WTC11 (cell line): Measurements from ENCODE around the gene CCDC92. TPM values are rescaled to one million over a fixed set of nuclear protein-coding genes. Genes with fewer than 3 reads are reported as not detected.

ENCODE experiments used
- ATAC-seq: fragments of 200-7000 bp; cut with Tn5 transposase; 2 replicates; pipeline ENCODE4 v1.10.0; 2021; ENCODE audit warnings: mild to moderate bottlenecking, moderate library complexity
- CTCF ChIA-PET: fragments of 300-600 bp; sonication (Branson Sonifier 250); formaldehyde crosslinking; loops from one replicate; lab custom pipeline; 2021; ENCODE audit warnings: antibody characterized with exemption; lab: Charles Lee
- POLR2A ChIA-PET: fragments of 350-600 bp; sonication (Branson Sonifier 250); formaldehyde crosslinking; loops from one replicate; lab custom pipeline; 2021; ENCODE audit warnings: antibody characterized with exemption; lab: Charles Lee
- DNase-seq: peaks from one replicate; pipeline ENCODE4 v3.0.0; 2021; ENCODE audit warnings: low spot score
- H3K27ac Mint-ChIP-seq: 2 replicates; pipeline ENCODE4 v1.8.0; 2021; ENCODE audit warnings: mixed read lengths
- H3K27me3 Mint-ChIP-seq: 2 replicates; pipeline ENCODE4 v1.8.0; 2021; ENCODE audit warnings: low read depth, mild to moderate bottlenecking, moderate library complexity, mixed read lengths
- H3K36me3 Mint-ChIP-seq: 2 replicates; pipeline ENCODE4 v1.8.0; 2021; ENCODE audit warnings: mixed read lengths
- H3K4me1 Mint-ChIP-seq: 2 replicates; pipeline ENCODE4 v1.8.0; 2022; ENCODE audit warnings: mixed read lengths
- H3K4me3 Mint-ChIP-seq: 2 replicates; pipeline ENCODE4 v1.8.0; 2021; ENCODE audit warnings: mild to moderate bottlenecking, moderate library complexity, mixed read lengths
- H3K9me3 Mint-ChIP-seq: 2 replicates; pipeline ENCODE4 v1.8.0; 2021; ENCODE audit warnings: mixed read lengths
- ELF4 ChIP-seq: sonication (generic); formaldehyde crosslinking; IDR thresholded peaks from 2 replicates; pipeline ENCODE4 v1.8.1; 2022; ENCODE audit warnings: low read depth, mild to moderate bottlenecking, moderate library complexity, missing genetic modification reagents
- FOXP1 ChIP-seq: sonication (generic); formaldehyde crosslinking; IDR thresholded peaks from 2 replicates; pipeline ENCODE4 v1.8.0; 2022; ENCODE audit warnings: missing genetic modification reagents, mild to moderate bottlenecking, moderate library complexity, borderline replicate concordance
- KAT7 ChIP-seq: sonication (generic); formaldehyde crosslinking; IDR thresholded peaks from 2 replicates; pipeline ENCODE4 v1.8.1; 2023; ENCODE audit warnings: missing genetic modification reagents, mild to moderate bottlenecking, borderline replicate concordance
- NFE2L1 ChIP-seq: sonication (generic); formaldehyde crosslinking; IDR thresholded peaks from 2 replicates; pipeline ENCODE4 v1.8.1; 2023; ENCODE audit warnings: missing genetic modification reagents
- NFYB ChIP-seq: sonication (generic); formaldehyde crosslinking; conservative IDR thresholded peaks from 2 replicates; pipeline ENCODE4 v1.8.0; 2022; ENCODE audit warnings: low read depth, missing genetic modification reagents
- PRRX2 ChIP-seq: fragments of 250-450 bp; sonication (Bioruptor Pico); IDR thresholded peaks from 2 replicates; pipeline ENCODE4 v1.8.0; 2021; ENCODE audit warnings: mild to moderate bottlenecking
- ZNF121 ChIP-seq: sonication (generic); formaldehyde crosslinking; IDR thresholded peaks from 2 replicates; pipeline ENCODE4 v1.8.0; 2023; ENCODE audit warnings: missing genetic modification reagents
- ZNF317 ChIP-seq: sonication (generic); formaldehyde crosslinking; IDR thresholded peaks from 2 replicates; pipeline ENCODE4 v1.8.1; 2023; ENCODE audit warnings: low read depth, mild to moderate bottlenecking, moderate library complexity, missing genetic modification reagents, borderline replicate concordance
- total RNA-seq: library from RNA; stranded (reverse); gene quantifications from 3 replicates; pipeline ENCODE4 v1.2.3, GENCODE V29; 2021
- TF ChIP-seq, protein P1 (sequence below): fragments of 200-600 bp; IDR thresholded peaks from 2 replicates; pipeline ENCODE4 v1.8.0; 2022; ENCODE audit warnings: antibody characterized with exemption
- TF ChIP-seq, protein P2 (sequence below): fragments of 250-450 bp; sonication (Bioruptor Pico); IDR thresholded peaks from 2 replicates; pipeline ENCODE4 v2.1.2; 2022; ENCODE audit warnings: mild to moderate bottlenecking, moderate library complexity
- TF ChIP-seq, protein P3 (sequence below): fragments of 250-450 bp; sonication (Bioruptor Pico); IDR thresholded peaks from 2 replicates; pipeline ENCODE4 v1.9.0; 2021; ENCODE audit warnings: mild to moderate bottlenecking, borderline replicate concordance
- TF ChIP-seq, protein P4 (sequence below): sonication (generic); formaldehyde crosslinking; IDR thresholded peaks from 2 replicates; pipeline ENCODE4 v1.8.0; 2022; ENCODE audit warnings: mild to moderate bottlenecking, missing genetic modification reagents
- TF ChIP-seq, protein P5 (sequence below): sonication (generic); formaldehyde crosslinking; IDR thresholded peaks from 2 replicates; pipeline ENCODE4 v1.8.1; 2023; ENCODE audit warnings: mild to moderate bottlenecking, missing genetic modification reagents, moderate library complexity
- TF ChIP-seq, protein P6 (sequence below): sonication (generic); formaldehyde crosslinking; IDR thresholded peaks from 2 replicates; pipeline ENCODE4 v1.8.1; 2022; ENCODE audit warnings: missing genetic modification reagents, borderline replicate concordance

Gene CCDC92
- total RNA-seq, 1 experiment from 2014 or later = 2.7 TPM

- Mint-ChIP-seq H3K4me1 (peaks cover 8% of the 10 kb centered on the region), H3K36me3 (no peaks in the 10 kb centered on the region; the same call in 1 of the 2 replicates), H3K4me3 (no peak overlapping the region), H3K27ac (no peak overlapping the region), H3K9me3 (peaks cover 6% of the 10 kb centered on the region), H3K27me3 (peaks cover 8% of the 10 kb centered on the region)
- no peak for TF ChIP-seq ZNF317
- TF ChIP-seq, protein P1, sequence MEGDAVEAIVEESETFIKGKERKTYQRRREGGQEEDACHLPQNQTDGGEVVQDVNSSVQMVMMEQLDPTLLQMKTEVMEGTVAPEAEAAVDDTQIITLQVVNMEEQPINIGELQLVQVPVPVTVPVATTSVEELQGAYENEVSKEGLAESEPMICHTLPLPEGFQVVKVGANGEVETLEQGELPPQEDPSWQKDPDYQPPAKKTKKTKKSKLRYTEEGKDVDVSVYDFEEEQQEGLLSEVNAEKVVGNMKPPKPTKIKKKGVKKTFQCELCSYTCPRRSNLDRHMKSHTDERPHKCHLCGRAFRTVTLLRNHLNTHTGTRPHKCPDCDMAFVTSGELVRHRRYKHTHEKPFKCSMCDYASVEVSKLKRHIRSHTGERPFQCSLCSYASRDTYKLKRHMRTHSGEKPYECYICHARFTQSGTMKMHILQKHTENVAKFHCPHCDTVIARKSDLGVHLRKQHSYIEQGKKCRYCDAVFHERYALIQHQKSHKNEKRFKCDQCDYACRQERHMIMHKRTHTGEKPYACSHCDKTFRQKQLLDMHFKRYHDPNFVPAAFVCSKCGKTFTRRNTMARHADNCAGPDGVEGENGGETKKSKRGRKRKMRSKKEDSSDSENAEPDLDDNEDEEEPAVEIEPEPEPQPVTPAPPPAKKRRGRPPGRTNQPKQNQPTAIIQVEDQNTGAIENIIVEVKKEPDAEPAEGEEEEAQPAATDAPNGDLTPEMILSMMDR = peak; percentile 81
- ChIA-PET POLR2A (interaction anchor here (0.7 to 1.2 kb wide), 3 partner anchors 27 to 1659 kb away, joined by 3 to 4 read pairs (median 3); partner anchors contain the start of genes CCDC92 and ZNF664), CTCF (interaction anchor here (0.5 to 1.5 kb wide), 36 partner anchors 9 to 1777 kb away, joined by 3 to 12 read pairs (median 4); partner anchors contain the start of genes ATP6V0A2 and DNAH10)
- peak; percentile 21; the same call in 1 of the 2 replicates for ATAC-seq
- DNase-seq = peak; percentile 62
Observed at GRCh38 chr12:123905319-123905925, 67.2 kb downstream of the CCDC92 start.

DNA sequence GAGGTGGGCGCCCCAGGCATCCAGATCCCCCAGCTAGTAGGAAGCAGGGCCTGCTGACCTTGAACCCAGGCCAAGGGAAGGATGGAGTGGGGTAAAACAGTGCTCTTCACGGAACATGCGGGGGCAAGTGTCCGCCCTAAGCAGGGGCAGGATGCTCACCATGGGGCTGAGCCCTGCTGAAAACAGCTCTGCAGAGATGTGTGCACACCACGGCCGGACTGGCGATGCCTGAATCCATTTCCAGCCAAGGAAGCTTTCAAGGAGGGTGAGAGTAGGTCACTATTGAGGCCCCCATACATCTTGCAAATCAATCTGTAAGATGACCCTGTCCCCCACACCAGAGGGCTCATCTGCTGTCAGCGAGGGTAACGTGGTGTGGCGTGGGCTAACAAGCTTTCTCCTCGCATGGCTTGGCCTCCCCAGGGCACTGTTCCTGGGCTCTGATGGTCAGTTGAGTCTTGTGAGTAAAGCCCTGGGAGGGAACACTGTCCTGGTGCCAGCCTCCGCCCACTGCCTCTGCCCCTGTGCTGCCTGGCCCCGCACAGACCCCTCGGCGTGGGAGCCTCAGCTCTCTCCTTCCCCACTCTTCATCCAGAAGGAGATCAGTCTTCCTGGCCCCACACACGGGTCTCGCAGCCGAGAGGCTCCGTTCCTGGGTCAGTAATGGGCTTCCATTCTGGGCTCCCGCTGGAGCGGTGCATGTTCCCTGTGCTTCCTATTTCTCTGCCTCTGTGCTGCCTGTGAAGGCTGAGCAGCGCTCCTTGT lies 69.1 kb downstream of the CCDC92 start:
- Mint-ChIP-seq H3K9me3 (peaks cover 16% of the 10 kb centered on the region), H3K36me3 (no peaks in the 10 kb centered on the region; the same call in 1 of the 2 replicates), H3K4me1 (peaks cover 8% of the 10 kb centered on the region), H3K27ac (no peak overlapping the region), H3K27me3 (peaks cover 13% of the 10 kb centered on the region), H3K4me3 (no peak overlapping the region)
- ATAC-seq (no peak), DNase-seq (no peak)
- CTCF ChIA-PET = interaction anchor here (0.5 to 1.0 kb wide), 5 partner anchors 36 to 1135 kb away, joined by 3 to 4 read pairs (median 3); no protein-coding TSS in a partner anchor
- POLR2A ChIA-PET = no interaction called here
- TF ChIP-seq, protein P2, sequence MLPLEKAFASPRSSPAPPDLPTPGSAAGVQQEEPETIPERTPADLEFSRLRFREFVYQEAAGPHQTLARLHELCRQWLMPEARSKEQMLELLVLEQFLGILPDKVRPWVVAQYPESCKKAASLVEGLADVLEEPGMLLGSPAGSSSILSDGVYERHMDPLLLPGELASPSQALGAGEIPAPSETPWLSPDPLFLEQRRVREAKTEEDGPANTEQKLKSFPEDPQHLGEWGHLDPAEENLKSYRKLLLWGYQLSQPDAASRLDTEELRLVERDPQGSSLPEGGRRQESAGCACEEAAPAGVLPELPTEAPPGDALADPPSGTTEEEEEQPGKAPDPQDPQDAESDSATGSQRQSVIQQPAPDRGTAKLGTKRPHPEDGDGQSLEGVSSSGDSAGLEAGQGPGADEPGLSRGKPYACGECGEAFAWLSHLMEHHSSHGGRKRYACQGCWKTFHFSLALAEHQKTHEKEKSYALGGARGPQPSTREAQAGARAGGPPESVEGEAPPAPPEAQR = no peak
- TF ChIP-seq NFYB (CRISPR knock-in tag) (no peak), ZNF121 (CRISPR knock-in tag) (no peak), PRRX2 (no peak), NFE2L1 (no peak), ELF4 (no peak), KAT7 (CRISPR knock-in tag) (no peak), ZNF317 (no peak), FOXP1 (CRISPR knock-in tag) (no peak)
- TF ChIP-seq, protein P3, sequence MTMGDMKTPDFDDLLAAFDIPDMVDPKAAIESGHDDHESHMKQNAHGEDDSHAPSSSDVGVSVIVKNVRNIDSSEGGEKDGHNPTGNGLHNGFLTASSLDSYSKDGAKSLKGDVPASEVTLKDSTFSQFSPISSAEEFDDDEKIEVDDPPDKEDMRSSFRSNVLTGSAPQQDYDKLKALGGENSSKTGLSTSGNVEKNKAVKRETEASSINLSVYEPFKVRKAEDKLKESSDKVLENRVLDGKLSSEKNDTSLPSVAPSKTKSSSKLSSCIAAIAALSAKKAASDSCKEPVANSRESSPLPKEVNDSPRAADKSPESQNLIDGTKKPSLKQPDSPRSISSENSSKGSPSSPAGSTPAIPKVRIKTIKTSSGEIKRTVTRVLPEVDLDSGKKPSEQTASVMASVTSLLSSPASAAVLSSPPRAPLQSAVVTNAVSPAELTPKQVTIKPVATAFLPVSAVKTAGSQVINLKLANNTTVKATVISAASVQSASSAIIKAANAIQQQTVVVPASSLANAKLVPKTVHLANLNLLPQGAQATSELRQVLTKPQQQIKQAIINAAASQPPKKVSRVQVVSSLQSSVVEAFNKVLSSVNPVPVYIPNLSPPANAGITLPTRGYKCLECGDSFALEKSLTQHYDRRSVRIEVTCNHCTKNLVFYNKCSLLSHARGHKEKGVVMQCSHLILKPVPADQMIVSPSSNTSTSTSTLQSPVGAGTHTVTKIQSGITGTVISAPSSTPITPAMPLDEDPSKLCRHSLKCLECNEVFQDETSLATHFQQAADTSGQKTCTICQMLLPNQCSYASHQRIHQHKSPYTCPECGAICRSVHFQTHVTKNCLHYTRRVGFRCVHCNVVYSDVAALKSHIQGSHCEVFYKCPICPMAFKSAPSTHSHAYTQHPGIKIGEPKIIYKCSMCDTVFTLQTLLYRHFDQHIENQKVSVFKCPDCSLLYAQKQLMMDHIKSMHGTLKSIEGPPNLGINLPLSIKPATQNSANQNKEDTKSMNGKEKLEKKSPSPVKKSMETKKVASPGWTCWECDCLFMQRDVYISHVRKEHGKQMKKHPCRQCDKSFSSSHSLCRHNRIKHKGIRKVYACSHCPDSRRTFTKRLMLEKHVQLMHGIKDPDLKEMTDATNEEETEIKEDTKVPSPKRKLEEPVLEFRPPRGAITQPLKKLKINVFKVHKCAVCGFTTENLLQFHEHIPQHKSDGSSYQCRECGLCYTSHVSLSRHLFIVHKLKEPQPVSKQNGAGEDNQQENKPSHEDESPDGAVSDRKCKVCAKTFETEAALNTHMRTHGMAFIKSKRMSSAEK (CRISPR knock-in tag) = no peak
- TF ChIP-seq, protein P4, sequence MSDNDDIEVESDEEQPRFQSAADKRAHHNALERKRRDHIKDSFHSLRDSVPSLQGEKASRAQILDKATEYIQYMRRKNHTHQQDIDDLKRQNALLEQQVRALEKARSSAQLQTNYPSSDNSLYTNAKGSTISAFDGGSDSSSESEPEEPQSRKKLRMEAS (CRISPR knock-in tag) = no peak
- TF ChIP-seq, protein P5, sequence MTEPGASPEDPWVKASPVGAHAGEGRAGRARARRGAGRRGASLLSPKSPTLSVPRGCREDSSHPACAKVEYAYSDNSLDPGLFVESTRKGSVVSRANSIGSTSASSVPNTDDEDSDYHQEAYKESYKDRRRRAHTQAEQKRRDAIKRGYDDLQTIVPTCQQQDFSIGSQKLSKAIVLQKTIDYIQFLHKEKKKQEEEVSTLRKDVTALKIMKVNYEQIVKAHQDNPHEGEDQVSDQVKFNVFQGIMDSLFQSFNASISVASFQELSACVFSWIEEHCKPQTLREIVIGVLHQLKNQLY = no peak
- TF ChIP-seq, protein P1 = no peak
- TF ChIP-seq, protein P6, sequence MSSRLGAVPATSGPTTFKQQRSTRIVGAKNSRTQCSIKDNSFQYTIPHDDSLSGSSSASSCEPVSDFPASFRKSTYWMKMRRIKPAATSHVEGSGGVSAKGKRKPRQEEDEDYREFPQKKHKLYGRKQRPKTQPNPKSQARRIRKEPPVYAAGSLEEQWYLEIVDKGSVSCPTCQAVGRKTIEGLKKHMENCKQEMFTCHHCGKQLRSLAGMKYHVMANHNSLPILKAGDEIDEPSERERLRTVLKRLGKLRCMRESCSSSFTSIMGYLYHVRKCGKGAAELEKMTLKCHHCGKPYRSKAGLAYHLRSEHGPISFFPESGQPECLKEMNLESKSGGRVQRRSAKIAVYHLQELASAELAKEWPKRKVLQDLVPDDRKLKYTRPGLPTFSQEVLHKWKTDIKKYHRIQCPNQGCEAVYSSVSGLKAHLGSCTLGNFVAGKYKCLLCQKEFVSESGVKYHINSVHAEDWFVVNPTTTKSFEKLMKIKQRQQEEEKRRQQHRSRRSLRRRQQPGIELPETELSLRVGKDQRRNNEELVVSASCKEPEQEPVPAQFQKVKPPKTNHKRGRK (CRISPR knock-in tag) = no peak
